GM12878 (cell line): ENCODE measurements around the gene TNRC6B. TPM values are rescaled to one million over a fixed set of nuclear protein-coding genes. Genes with fewer than 3 reads are reported as not detected.
"Not testable (repeated sequence)": the region's sequence is repeated elsewhere in the genome, so short reads cannot be mapped to it uniquely, and the experiment has no call there.

Source experiments
- ATAC-seq: fragments of 200-7000 bp; cut with Tn5 transposase; 3 replicates; pipeline ENCODE4 v1.9.1; 2020; ENCODE audit warnings: mild to moderate bottlenecking, moderate library complexity
- BruUV-seq: library from RNA; stranded (reverse); fragments of 400-500 nt; replicated peaks from 2 replicates; lab custom pipeline; 2021; lab: Mats Ljungman, UMichigan
- CTCF ChIA-PET: fragments of 300-600 bp; sonication (Branson Sonifier 250); formaldehyde crosslinking; extraction: SDS; loops from one replicate; lab custom pipeline; 2021; ENCODE audit warnings: inconsistent platforms; lab: Yijun Ruan, JAX
- POLR2A ChIA-PET: fragments of 350-600 bp; formaldehyde crosslinking; extraction: SDS; loops from one replicate; lab custom pipeline; 2021; ENCODE audit warnings: inconsistent platforms; lab: Charles Lee
- RAD21 ChIA-PET: fragments of 300-600 bp; sonication (Branson Sonifier 250); formaldehyde crosslinking; loops from one replicate; lab custom pipeline; 2023; ENCODE audit warnings: antibody characterized with exemption; ENCODE audit not compliant: unreplicated experiment; lab: Charles Lee
- SMC1A ChIA-PET: fragments of 300-600 bp; sonication (Branson Sonifier 250); formaldehyde crosslinking; loops from one replicate; lab custom pipeline; 2023; ENCODE audit not compliant: unreplicated experiment, uncharacterized antibody; lab: Charles Lee
- DNase-seq: peaks from one replicate; pipeline ENCODE4 v3.0.0-alpha.2; 2011; ENCODE audit warnings: low read depth, low spot score
- FAIRE-seq: peaks from 3 replicates; lab custom pipeline; 2011; peaks lifted over from hg19 to GRCh38; lab: Jason Lieb, UNC
- H2AFZ ChIP-seq: 2 replicates; pipeline ENCODE4 v1.6.0; 2011; ENCODE audit warnings: low read depth, low read length, control low read depth; ENCODE audit not compliant: control insufficient read depth
- H3K27ac ChIP-seq: 2 replicates; pipeline ENCODE4 v1.5.1; 2011; ENCODE audit warnings: control low read depth; ENCODE audit not compliant: control insufficient read depth, insufficient read depth
- H3K27me3 ChIP-seq, 2 experiments: replicated peaks in 1 of 2; 2 replicates each; pipeline versions ENCODE4 v1.6.0 to v1.6.1; 2011; ENCODE audit warnings: low read length in 1 of 2; ENCODE audit not compliant: control insufficient read depth in 2 of 2, insufficient read depth in 2 of 2
- H3K36me3 ChIP-seq, 2 experiments: 2 replicates each; pipeline ENCODE4 v1.5.1; 2011; ENCODE audit warnings: low read length in 1 of 2; ENCODE audit not compliant: control insufficient read depth in 2 of 2, insufficient read depth in 2 of 2
- H3K4me1 ChIP-seq: 2 replicates; pipeline ENCODE4 v1.6.1; 2011; ENCODE audit warnings: mild to moderate bottlenecking, low read length, moderate library complexity, mixed read lengths; ENCODE audit not compliant: control insufficient read depth, insufficient read depth
- H3K4me2 ChIP-seq: 2 replicates; pipeline ENCODE4 v1.6.0; 2011; ENCODE audit warnings: control low read depth; ENCODE audit not compliant: control insufficient read depth, insufficient read depth
- H3K4me3 ChIP-seq: fragments of 200-600 bp; sonication (generic); 2 replicates; pipeline ENCODE4 v1.5.1; 2016
- H3K79me2 ChIP-seq: 2 replicates; pipeline ENCODE4 v1.6.0; 2011; ENCODE audit warnings: low read length; ENCODE audit not compliant: control insufficient read depth, insufficient read depth
- H3K9ac ChIP-seq: 2 replicates; pipeline ENCODE4 v1.8.0; 2011; ENCODE audit warnings: low read length, control low read depth, mixed read lengths; ENCODE audit not compliant: control insufficient read depth, insufficient read depth
- H3K9me3 ChIP-seq: replicated peaks from 3 replicates; pipeline ENCODE4 v1.5.1; 2011; ENCODE audit warnings: mild to moderate bottlenecking, low read length; ENCODE audit not compliant: control insufficient read depth, insufficient read depth
- H4K20me1 ChIP-seq: 2 replicates; pipeline ENCODE4 v1.6.0; 2011; ENCODE audit not compliant: control insufficient read depth, insufficient read depth
- EGR1 ChIP-seq, 2 experiments: IDR thresholded peaks; 1 replicate in 1 of 2; 2 replicates in 1 of 2; pipeline ENCODE4 v1.6.1; 2011 to 2012; ENCODE audit warnings: low read depth in 2 of 2, low read length in 2 of 2, borderline replicate concordance in 1 of 2, mild to moderate bottlenecking in 1 of 2, moderate library complexity in 1 of 2
- ESRRA ChIP-seq: IDR thresholded peaks from 2 replicates; pipeline ENCODE4 v1.6.1; 2012; ENCODE audit warnings: mild to moderate bottlenecking, low read length, improper control_type of control experiment
- TCF3 ChIP-seq: IDR thresholded peaks from 2 replicates; pipeline ENCODE4 v1.6.1; 2012; ENCODE audit warnings: low read depth, mild to moderate bottlenecking, low read length, borderline replicate concordance; ENCODE audit not compliant: insufficient read depth
- ZNF217 ChIP-seq: fragments of 450-650 bp; IDR thresholded peaks from 2 replicates; pipeline ENCODE4 v1.6.1; 2017; ENCODE audit warnings: antibody characterized with exemption, mild to moderate bottlenecking
- WGBS: methylation state at CpG from one replicate; pipeline ENCODE4 v1.1.6; 2016; ENCODE audit warnings: low lambda C conversion rate; ENCODE audit not compliant: insufficient replicate concordance, insufficient coverage; ENCODE audit errors: missing lambda C conversion rate; 5-methylcytosine and 5-hydroxymethylcytosine counted together
- in situ Hi-C: fragments of 300-500 bp; cut with MboI; formaldehyde crosslinking; loops from 9 replicates; pipeline ENCODE4 v1.14.3; 2018; ENCODE audit warnings: mixed read lengths
- intact Hi-C: fragments of 100-400 bp; cut with micrococcal nuclease; formaldehyde crosslinking; loops from one replicate; pipeline ENCODE4 v1.14.2; 2022; ENCODE audit not compliant: unreplicated experiment
- polyA plus RNA-seq, 11 experiments: library from polyadenylated mRNA; depleted of rRNA in 4 of 11; unstranded in 6 of 11; stranded (reverse) in 5 of 11; fragments of >200 nt; fragmentation: Nextera tagmentation in 4 of 11; fragmentation: Illumina TruSeq in 1 of 11; extraction: Ambion mirVana in 4 of 11; extraction: Trizol in 1 of 11; gene quantifications; 1 replicate in 1 of 11; 2 replicates in 10 of 11; pipeline versions ENCODE4 v1.2.1 to v1.2.3, GENCODE V29; 2011 to 2016; ENCODE audit warnings: inconsistent platforms in 2 of 11, missing spikeins in 2 of 11, low read depth in 1 of 11
- total RNA-seq, 4 experiments: library from RNA; depleted of rRNA in 3 of 4; stranded (reverse); fragments of >200 nt in 3 of 4; fragmentation: Illumina TruSeq in 1 of 4; extraction: Trizol in 1 of 4; gene quantifications; 2 replicates each; pipeline versions ENCODE4 v1.2.1 to v1.2.3, GENCODE V29; 2013 to 2021

TNRC6B gene
- total and polyA plus RNA-seq, 10 of the 15 experiments (the other 5 are each of a cell fraction or from before 2014, with no cell fraction given): 3.6 to 32.8 (median 16.4) TPM

DNA sequence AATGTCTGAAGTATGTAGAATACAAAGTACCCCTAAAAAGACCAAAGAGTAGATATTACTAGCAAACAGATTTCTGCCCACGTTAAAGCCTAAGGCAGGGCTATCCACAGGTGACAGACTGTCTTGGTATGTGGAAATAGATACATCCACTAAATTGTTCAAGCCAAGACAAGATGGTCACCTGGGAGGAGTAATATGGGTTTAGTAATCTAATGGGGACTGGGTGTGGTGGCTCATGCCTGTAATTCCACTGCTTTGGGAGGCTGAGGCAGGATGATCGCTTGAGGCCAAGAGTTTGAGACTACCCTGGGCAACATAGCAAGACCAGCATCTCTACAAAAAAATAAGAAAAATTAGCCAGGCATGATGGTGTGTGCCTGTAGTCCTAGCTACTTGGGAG is 200.2 kb downstream of the TNRC6B start:
- Histone ChIP-seq H3K27ac (no peak overlapping the region), H3K27me3 (no peaks in the 10 kb centered on the region), H3K4me3 (no peak overlapping the region), H4K20me1 (no peaks in the 10 kb centered on the region), H3K4me2 (no peak overlapping the region), H3K36me3 (peaks cover 0 to 6% of the 10 kb centered on the region in 2 experiments; a peak in 2 of 4 replicates), H3K4me1 (peaks cover 5% of the 10 kb centered on the region), H3K9ac (no peak overlapping the region), H2AFZ (no peak overlapping the region)
- in situ Hi-C loops (no loop called here), intact Hi-C loops (no loop called here)
- WGBS: 73% methylated on average over 2 of the region's 2 CpGs
- SMC1A ChIA-PET: interaction anchor here (1.2 to 2.8 kb wide), 3 partner anchors 22 to 176 kb away, joined by 3 to 7 read pairs (median 6); no protein-coding TSS in a partner anchor
- no TSS peak for BruUV-seq
- no peak for FAIRE-seq
- CTCF ChIA-PET: interaction anchor here (0.9 to 1.3 kb wide), 3 partner anchors 30 to 268 kb away, joined by 3 to 6 read pairs (median 4); no protein-coding TSS in a partner anchor
- RAD21 ChIA-PET: interaction anchor here (1.0 to 1.9 kb wide), 3 partner anchors 32 to 59 kb away, joined by 3 to 7 read pairs (median 3); no protein-coding TSS in a partner anchor
- ATAC-seq: no peak
- TF ChIP-seq ESRRA: no peak
- TF ChIP-seq TCF3: no peak
- no peak for TF ChIP-seq EGR1 (IDR thresholded peaks at IDR 0.05; ENCODE audit: borderline replicate concordance in 1 of 2, low read depth in 2 of 2, low read length in 2 of 2)
- no peak for TF ChIP-seq ZNF217
- TF ChIP-seq, all 136 proteins: peak for 0
- POLR2A ChIA-PET: no interaction called here
- no peak for DNase-seq
- Histone ChIP-seq H3K79me2 (peaks cover 29% of the 10 kb centered on the region), H3K9me3 (no peaks in the 10 kb centered on the region)

- H3K36me3 ChIP-seq, H3K27me3 ChIP-seq, H3K9ac ChIP-seq, intact Hi-C loops, H3K4me3 ChIP-seq, FAIRE-seq, BruUV-seq, H4K20me1 ChIP-seq, H3K4me2 ChIP-seq, in situ Hi-C loops, H3K9me3 ChIP-seq, ATAC-seq, H2AFZ ChIP-seq, DNase-seq, POLR2A ChIA-PET, H3K4me1 ChIP-seq, H3K27ac ChIP-seq: not testable (repeated sequence)
- H3K79me2 ChIP-seq: peaks cover 29% of the 10 kb centered on the region
- ChIA-PET SMC1A (interaction anchor here (2.8 kb wide), 1 partner anchor 37 kb away, joined by 6 read pairs; no protein-coding TSS in a partner anchor), RAD21 (interaction anchor here (1.2 to 1.9 kb wide), 2 partner anchors 33 to 58 kb away, joined by 3 to 7 read pairs; no protein-coding TSS in a partner anchor), CTCF (interaction anchor here (0.7 kb wide), 1 partner anchor 10 kb away, joined by 3 read pairs; no protein-coding TSS in a partner anchor)
- WGBS: 97% methylated on average over 11 of the region's 11 CpGs
Observed at GRCh38 chr22:40378448-40378847, 200.7 kb downstream of the TNRC6B start.
